ENCODE data around the gene TMEM51.

TMEM51 gene

DNA sequence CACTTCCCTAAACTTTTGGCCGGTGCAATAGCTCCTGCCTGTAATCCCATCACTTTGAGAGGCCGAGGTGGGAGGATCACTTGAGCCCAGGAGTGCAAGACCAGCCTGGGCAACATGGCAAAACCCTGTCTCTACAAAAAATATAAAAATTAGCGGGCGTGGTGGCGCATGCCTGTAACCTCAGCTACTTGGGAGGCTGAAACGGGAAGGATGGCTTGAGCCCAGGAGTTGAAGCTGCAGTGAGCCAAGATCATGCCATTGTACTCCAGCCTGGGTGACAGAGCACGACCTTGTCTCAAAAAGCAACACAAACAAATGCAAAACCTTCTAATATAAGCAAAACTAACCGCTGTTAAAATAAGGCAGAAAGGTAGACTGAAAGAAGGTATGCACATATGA, 25.9 kb downstream of the TMEM51 start:
- DNase-seq: no peak

DNA sequence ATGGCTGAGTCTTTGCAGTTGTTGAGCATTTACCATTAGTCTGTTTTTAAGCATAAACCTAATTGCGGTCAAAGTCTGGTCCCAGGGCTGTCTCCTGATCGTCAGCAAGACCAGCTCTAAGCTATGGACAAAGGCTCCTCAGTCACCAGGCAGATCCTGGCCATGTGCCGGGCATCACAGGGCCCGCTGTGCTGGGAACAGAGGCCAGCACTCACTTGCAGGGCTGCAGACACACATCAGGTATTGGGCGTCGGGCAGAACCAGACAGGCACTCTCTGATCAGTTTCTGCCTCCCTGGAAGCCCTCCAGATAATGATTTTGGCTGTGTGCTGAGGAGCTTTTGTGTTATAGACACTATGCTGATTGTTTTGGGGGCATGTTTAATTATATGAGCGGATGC, 26.6 kb downstream of the TMEM51 start:
- peak; percentile 80 for DNase-seq

GRCh38 chr1:15180945-15181523, 27.5 kb downstream of the TMEM51 start:
- no peak for DNase-seq

DNA sequence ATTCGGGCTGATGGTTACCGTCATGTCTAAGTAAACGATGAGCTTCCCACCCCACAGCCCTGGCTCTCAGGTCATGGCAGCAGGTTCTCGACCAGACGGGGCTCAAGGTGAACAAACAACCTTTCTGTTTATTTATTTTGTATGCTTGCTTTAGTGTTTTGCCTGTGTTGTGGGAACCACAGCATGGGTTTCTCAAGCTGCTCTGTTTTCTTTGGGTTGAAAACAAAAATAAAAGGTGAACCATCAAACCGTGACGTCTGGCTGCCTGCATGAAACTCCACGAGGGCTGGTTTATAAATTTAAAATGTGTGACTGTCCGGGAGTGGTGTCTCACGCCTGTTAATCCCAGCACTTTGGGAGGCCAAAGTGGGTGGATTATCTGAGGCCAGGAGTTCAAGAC, 28.0 kb downstream of the TMEM51 start:
- no peak for DNase-seq

DNA sequence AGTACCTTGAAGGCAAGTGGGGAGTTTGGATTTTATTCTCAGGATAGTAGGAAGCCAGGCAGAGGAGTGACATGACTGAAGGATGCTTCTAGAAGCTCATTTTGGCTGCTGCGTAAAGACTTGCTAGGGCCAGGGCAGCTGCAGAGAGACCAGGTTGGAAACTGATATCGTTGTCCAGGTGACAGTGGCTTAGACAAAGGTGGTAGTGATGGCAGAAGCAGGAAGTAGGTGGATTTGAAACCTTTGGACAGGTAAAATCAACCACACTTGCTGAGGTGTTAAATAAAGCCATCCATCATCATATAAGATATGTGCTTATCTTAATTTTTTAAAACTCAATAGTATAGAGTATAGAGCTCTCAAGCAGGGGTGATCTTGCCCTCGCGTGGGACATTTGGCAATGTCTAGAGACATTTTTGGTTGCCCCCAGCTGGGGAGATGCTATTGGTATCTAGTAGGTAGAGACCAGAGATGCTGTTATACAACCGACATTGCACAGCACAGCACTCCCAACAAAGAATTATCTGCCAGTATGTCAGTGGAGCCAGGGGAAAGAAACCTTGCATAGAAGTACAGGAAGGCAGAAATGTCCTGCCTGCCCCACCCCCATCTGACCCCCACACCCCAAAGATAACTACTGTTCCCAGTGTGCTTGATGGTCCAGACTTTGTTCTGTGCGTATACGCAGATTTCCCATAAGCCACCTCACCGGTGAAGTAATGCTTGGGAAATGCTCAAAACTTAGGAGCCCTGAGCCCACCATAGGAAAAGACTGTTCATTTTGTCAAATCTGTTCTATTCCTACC, 31.1 kb downstream of the TMEM51 start:
- no peak for DNase-seq

DNA sequence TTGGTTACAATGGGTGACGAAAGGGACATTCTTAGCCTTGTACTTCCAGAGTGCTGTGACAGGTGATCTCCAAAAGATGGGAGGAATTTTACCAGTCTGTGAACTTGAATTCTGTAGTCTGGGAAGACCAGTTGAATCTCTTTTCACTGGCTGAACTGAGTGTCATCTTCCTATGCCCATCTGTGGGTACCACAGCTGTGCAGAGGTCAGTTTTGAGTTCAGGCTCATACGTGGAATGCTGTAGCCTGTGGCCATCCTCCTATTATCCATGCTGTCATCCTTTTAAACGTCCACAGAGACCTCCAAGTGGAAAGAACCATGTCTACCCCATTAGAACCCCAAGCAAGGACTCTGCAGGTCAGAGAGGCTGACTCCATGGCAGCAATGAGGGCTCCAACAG, 32.1 kb downstream of the TMEM51 start:
- no peak for DNase-seq

GRCh38 chr1:15186073-15186845, 32.7 kb downstream of the TMEM51 start:
- DNase-seq: no peak

- no peak for DNase-seq
These were observed 33.3 kb downstream of the TMEM51 start for GRCh38 chr1:15186846-15187151.

- no peak for DNase-seq
These were observed 33.9 kb downstream of the TMEM51 start for GRCh38 chr1:15187175-15188129.

DNA sequence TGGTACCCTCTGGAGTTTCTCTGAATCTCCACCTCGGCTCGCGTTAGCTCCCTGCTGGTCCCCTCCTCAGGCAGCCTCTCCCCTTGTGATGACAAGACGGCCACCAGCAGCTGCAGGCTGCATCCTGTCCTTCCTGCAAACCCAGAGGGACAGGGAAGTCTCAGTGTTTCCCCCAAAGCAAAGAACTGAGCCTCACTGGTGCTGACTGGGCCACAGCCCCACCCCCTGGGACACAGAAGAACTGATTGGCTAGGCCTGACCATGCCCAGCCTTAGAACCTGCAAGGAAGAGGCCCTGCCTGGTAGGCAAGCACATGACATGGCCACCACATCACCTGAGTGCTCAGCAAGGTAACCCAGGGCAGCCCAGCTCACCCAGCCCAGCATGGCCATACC, 34.6 kb downstream of the TMEM51 start:
- DNase-seq: no peak

- no peak for DNase-seq
These were observed 35.1 kb downstream of the TMEM51 start for GRCh38 chr1:15188678-15189077.

DNA sequence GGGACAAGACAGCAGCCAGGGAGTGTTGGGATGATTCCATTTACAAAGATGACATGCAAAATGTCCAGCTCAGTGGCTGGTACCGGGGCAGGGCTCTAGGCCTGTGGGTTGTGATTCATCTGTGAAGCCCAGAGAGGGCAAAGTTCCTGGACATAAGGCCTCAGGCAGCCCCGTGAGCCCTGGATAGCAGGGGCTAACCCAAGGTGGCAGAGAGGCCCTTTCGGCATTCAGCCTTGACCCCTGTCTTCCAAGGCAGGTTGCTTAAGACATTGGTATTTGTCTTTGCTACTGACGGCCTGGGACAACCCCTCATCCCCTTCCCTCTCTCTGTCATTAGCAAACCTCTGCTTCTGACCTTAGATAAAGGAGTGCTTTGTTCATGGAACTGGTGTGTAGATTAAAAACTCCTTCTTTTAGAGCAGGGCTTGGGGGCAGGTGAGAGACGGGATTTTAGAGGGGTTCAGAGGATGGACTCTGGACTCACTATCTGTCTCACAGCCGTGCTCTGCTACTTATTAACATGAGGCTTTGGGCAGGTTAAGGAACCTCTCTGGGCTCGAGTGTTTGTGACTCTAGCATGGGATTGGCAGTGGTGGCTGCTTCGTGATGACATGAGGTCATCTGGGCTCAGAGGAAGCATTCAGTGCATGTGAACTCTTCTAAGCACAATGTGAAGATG, 36.3 kb downstream of the TMEM51 start:
- DNase-seq: no peak

DNA sequence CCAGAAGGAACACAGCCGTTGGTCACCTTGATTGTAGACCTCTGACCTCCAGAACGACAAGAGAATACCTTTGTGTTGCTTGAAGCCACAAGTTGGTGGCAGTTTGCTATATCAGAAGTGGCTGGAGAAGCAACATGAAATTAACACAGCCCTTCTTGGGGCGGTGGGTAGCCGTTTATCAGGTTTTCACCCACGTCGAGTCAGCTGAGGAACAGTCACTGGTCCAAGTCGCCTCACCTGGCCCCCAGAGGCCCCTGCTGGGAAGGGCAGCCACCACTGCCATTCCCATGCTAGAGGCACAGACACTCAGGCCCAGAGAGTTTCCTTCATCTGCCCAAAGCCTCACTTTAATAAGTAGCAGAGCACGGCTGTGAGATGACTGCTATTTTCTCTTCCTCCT, 37.7 kb downstream of the TMEM51 start:
- no peak for DNase-seq

DNA sequence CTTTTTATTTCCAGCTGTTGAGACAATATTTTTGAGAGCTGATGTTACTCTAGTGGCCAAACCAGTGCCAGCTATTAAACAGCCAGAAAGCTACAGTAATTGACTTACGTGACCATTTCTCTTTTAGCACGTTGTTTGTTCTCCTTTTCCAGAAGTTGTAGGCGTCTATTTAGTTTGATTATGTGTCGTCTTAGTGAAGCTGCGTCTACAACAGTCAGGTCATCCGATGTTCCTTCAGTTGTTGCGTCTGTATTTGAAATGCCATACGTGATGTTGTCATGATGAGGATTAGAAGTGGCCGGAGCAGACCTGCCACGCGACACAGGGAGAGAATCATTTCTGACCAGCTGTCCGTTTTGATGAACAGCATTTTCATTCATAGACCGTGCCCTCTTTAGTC, 38.2 kb downstream of the TMEM51 start:
- DNase-seq: no peak

DNA sequence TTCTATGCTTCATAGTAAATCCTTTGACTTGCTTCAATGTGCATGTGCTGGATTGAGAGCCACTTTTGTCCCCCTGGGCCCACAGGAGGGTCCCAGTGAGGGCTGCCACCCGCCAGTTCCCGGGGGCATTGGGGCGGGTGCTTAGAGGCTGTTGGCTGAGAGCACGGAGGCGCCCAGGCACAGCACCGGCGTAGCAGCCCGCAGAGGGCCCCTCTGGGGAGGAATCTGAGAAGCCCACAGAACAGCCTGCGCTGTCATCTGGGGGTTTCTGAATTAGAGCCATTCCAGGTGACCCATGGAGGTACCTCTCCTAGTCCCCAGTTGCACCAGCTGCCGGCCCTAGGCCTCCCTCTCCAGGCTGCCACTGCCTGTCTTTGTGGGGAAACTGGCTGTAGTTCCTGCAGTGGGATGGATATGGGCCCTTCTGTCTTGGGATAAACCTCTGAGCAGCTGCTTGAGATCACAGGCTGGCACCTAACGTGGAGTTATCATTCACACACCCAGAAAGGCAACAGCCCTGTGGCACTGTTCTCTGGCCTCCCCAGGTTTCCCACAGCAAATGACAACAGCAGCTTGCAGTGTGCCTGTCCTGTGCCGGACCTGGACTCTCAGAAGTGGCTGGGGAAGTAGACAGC, 39.5 kb downstream of the TMEM51 start:
- DNase-seq: no peak

DNA sequence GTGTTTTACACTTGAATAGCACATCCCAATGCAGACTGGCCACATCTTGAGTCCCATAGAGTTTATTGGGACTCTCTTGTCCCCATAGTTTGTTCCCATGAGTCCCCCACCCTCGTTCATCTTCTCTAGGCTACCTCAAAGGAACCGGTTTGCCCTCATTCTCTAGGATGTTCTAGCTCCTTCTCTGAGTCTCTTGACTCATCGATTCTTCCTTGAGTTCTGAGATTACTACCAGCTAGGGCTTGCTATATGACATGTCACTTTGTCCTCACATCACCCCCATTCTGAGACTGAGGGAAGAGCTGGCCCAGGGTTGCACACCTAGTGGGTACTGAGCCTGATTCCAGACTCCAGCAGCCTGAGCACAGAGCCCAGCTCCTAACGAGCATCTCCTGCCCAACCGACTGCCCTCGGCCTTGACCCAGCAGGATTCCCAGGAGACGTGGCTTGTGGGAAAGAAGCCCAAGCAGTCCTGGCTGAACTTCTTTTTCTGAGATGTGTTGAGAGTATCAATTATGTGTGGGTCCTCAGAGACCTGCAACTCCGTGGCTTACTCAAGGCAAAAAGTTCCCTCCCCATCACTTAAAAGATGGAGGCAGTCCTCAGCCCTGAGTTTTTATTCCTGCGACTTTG, 42.0 kb downstream of the TMEM51 start:
- DNase-seq: peak in 1 of 2 donors; percentile 16

GRCh38 chr1:15196069-15196468, 42.5 kb downstream of the TMEM51 start:
- DNase-seq: no peak

DNA sequence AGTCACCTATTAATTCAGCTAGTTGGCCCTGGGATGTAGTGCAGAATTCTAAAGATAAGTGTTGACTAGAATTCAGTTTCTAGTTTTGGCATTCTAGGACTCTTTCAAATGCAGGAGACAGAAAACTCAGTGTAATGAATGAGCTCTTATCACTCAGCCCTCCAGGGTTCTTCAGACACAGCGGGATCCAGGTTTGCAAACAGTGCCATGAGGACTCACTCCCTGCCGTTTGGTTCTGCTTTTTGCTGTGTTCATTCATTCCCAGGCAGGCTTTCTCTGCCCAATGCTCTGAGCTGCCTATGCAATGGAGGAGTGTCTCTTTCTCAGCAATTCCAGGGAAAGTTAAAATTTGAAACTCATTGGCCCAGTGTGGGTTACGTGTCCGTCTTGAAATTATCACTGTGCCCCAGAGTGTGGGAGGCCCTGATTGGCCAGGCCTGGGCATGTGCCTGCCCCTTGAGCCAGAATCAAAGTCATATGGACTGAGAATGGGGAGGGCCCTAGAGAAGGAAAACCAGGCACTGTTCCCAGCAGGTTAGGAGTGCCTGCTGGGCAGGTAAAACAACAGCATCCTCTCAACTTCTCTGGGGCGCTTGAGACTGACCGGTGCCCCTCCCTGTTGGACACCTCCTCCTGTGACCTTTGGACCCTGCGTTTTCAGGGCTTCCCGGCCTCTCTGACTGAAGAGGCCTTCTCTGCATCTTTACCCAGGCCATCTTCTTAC, 43.4 kb downstream of the TMEM51 start:
- no peak for DNase-seq

- DNase-seq: no peak
These were observed 44.3 kb downstream of the TMEM51 start for GRCh38 chr1:15197591-15198447.

DNA sequence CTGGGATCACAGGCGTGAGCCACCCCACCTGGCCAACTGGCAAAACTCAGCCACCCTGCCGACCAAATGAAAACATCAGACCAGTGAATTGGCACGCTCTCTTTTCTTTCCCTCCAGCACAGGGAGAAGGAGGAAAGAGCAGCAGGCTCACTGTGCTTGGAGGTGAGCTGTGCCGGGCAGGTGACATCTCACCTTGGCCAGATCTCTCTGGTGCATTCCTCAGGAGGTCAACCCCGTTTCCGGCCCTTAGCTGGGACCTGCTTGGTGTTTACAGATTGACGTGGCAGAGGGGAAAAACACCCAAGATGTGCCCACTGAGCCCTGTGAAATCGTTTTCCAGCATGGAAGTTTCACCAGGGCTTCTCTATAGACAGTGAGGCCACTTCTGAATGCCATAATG, 45.1 kb downstream of the TMEM51 start:
- DNase-seq: no peak

Measured in hippocampal formation (tissue), 2 donors.